ENCODE results near the gene KNTC1.
A peak's percentile ranks its signal among the peaks of the same experiment; 100 is the strongest.

Gene KNTC1

GRCh38 chr12:122519418-122519817, 7.6 kb upstream of the KNTC1 start:
- Histone ChIP-seq H3K27ac (replicated peaks) (no peak overlapping the region), H3K27me3 (ENCODE audit: insufficient read depth, poor library complexity, severe bottlenecking) (no peaks in the 10 kb centered on the region), H3K4me3 (replicated peaks; ENCODE audit: insufficient read depth, low read length) (no peak overlapping the region)
- no peak for DNase-seq (ENCODE audit: low read depth in 1 of 2, low spot score in 1 of 2)
- TF ChIP-seq GABPA (IDR thresholded peaks at IDR 0.05; ENCODE audit: low read depth) (no peak), REST (IDR thresholded peaks at IDR 0.05; ENCODE audit: insufficient replicate concordance, low read depth) (no peak), SPI1 (IDR thresholded peaks at IDR 0.05; ENCODE audit: borderline replicate concordance, low read depth) (no peak), POLR2AphosphoS5 (IDR thresholded peaks at IDR 0.05; ENCODE audit: low read depth) (no peak)

GRCh38 chr12:122520676-122521075, 6.4 kb upstream of the KNTC1 start:
- TF ChIP-seq REST (IDR thresholded peaks at IDR 0.05; ENCODE audit: insufficient replicate concordance, low read depth) (no peak), SPI1 (IDR thresholded peaks at IDR 0.05; ENCODE audit: borderline replicate concordance, low read depth) (no peak), GABPA (IDR thresholded peaks at IDR 0.05; ENCODE audit: low read depth) (no peak), CTCF (IDR thresholded peaks at IDR 0.05; ENCODE audit: insufficient read depth, low read length) (no peak), POLR2AphosphoS5 (IDR thresholded peaks at IDR 0.05; ENCODE audit: low read depth) (no peak)
- no peaks in the 10 kb centered on the region for H3K27me3 ChIP-seq (ENCODE audit: insufficient read depth, poor library complexity, severe bottlenecking)
- H3K27ac ChIP-seq (replicated peaks): no peak overlapping the region
- H3K4me3 ChIP-seq (replicated peaks; ENCODE audit: insufficient read depth, low read length): no peak overlapping the region
- DNase-seq (ENCODE audit: low read depth in 1 of 2, low spot score in 1 of 2): no peak

GRCh38 chr12:122523280-122523679, 3.8 kb upstream of the KNTC1 start:
- H3K27me3 ChIP-seq (ENCODE audit: insufficient read depth, poor library complexity, severe bottlenecking): no peaks in the 10 kb centered on the region
- peak overlapping the region; percentile 60 for H3K4me3 ChIP-seq (replicated peaks; ENCODE audit: insufficient read depth, low read length)
- peak in 1 of 2 experiments; percentile 68 for DNase-seq (ENCODE audit: low read depth in 1 of 2, low spot score in 1 of 2)
- no peak for TF ChIP-seq REST (IDR thresholded peaks at IDR 0.05; ENCODE audit: insufficient replicate concordance, low read depth)
- 0 out of 2 replicates have a peak, but pooled peaks have one; percentile 33 for TF ChIP-seq POLR2AphosphoS5 (IDR thresholded peaks at IDR 0.05; ENCODE audit: low read depth)
- TF ChIP-seq GABPA (IDR thresholded peaks at IDR 0.05; ENCODE audit: low read depth): no peak
- TF ChIP-seq CTCF (IDR thresholded peaks at IDR 0.05; ENCODE audit: insufficient read depth, low read length): no peak
- no peak for TF ChIP-seq SPI1 (IDR thresholded peaks at IDR 0.05; ENCODE audit: borderline replicate concordance, low read depth)
- no peak overlapping the region for H3K27ac ChIP-seq (replicated peaks)

Data from HL-60 (cell line).